Spleen (tissue), 3 donors: ENCODE data around the gene EYA2.

Source experiments
- POLR2A ChIP-seq, 3 donors: fragments of 450-650 bp; IDR thresholded peaks; one replicate each; pipeline ENCODE4 v1.5.1; 2017; ENCODE audit warnings: antibody characterized with exemption in 3 of 3, mild to moderate bottlenecking in 1 of 3
- POLR2AphosphoS5 ChIP-seq, 3 donors: sonication (generic); formaldehyde crosslinking; IDR thresholded peaks; one replicate each; pipeline ENCODE4 v1.5.1; 2017; ENCODE audit warnings: antibody characterized with exemption in 3 of 3

GRCh38 chr20:47113362-47114109, 218.9 kb downstream of the EYA2 start:
- no peak for TF ChIP-seq POLR2A (IDR thresholded peaks at IDR 0.05)
- TF ChIP-seq POLR2AphosphoS5 (IDR thresholded peaks at IDR 0.05), result no peak
